Transverse colon (tissue), 3 donors: ENCODE results near the gene STRBP.
"Not testable (repeated sequence)": the region's sequence is repeated elsewhere in the genome, so short reads cannot be mapped to it uniquely, and the experiment has no call there.

Experiments
- CTCF ChIP-seq, 5 experiments: fragments of 200-600 bp in 3 of 5; fragments of 450-650 bp in 2 of 5; sonication (generic) in 3 of 5; IDR thresholded peaks; 1 replicate in 2 of 5; 2 replicates in 3 of 5; pipeline ENCODE4 v1.5.1; 2016 to 2017; ENCODE audit warnings: antibody characterized with exemption in 5 of 5, inconsistent platforms in 3 of 5, mild to moderate bottlenecking in 2 of 5, moderate library complexity in 1 of 5
- POLR2A ChIP-seq: fragments of 450-650 bp; IDR thresholded peaks from one replicate; pipeline ENCODE4 v1.6.1; 2016; ENCODE audit warnings: antibody characterized with exemption, mild to moderate bottlenecking, moderate library complexity

GRCh38 chr9:123301936-123302335, 33.5 kb upstream of the STRBP start:
- not testable (repeated sequence) for TF ChIP-seq CTCF (IDR thresholded peaks at IDR 0.05); POLR2A
